H1 (cell line): ENCODE results near the gene CELSR1. TPM values are rescaled to one million over a fixed set of nuclear protein-coding genes. Genes with fewer than 3 reads are reported as not detected.

Experiments used
- CTCF ChIA-PET: fragments of 300-600 bp; sonication (Branson Sonifier 250); formaldehyde crosslinking; loops from one replicate; lab custom pipeline; 2021; ENCODE audit not compliant: partially characterized antibody; lab: Charles Lee
- POLR2A ChIA-PET: fragments of 300-600 bp; sonication (Branson Sonifier 250); formaldehyde crosslinking; loops from one replicate; lab custom pipeline; 2021; ENCODE audit warnings: inconsistent platforms; ENCODE audit not compliant: partially characterized antibody; lab: Charles Lee
- DNase-seq, 2 experiments: peaks; one replicate each; pipeline versions ENCODE4 v3.0.0 to v3.0.0-alpha.2; 2010 to 2022; ENCODE audit warnings: low spot score in 2 of 2, low read depth in 1 of 2, mixed read lengths in 1 of 2
- FAIRE-seq: peaks from 2 replicates; lab custom pipeline; 2011; peaks lifted over from hg19 to GRCh38; lab: Jason Lieb, UNC
- H2AFZ ChIP-seq: 2 replicates; pipeline ENCODE4 v1.8.1; 2012; ENCODE audit warnings: low read length, inconsistent platforms
- H2AK5ac ChIP-seq: 2 replicates; pipeline ENCODE4 v1.6.1; 2013; ENCODE audit warnings: low read depth, low read length
- H2BK120ac ChIP-seq: replicated peaks from 2 replicates; pipeline ENCODE3; 2013; ENCODE audit warnings: low read depth, low read length, inconsistent platforms
- H2BK12ac ChIP-seq: 2 replicates; pipeline ENCODE4 v1.6.1; 2013; ENCODE audit warnings: low read depth, low read length
- H2BK15ac ChIP-seq: 2 replicates; pipeline ENCODE4 v1.6.1; 2013; ENCODE audit warnings: low read length
- H2BK20ac ChIP-seq: 2 replicates; pipeline ENCODE4 v1.6.1; 2013; ENCODE audit warnings: low read length
- H2BK5ac ChIP-seq: 2 replicates; pipeline ENCODE4 v1.6.1; 2013; ENCODE audit warnings: low read depth, low read length
- H3K14ac ChIP-seq: 2 replicates; pipeline ENCODE4 v1.6.1; 2013; ENCODE audit warnings: inconsistent platforms; ENCODE audit not compliant: insufficient read length
- H3K18ac ChIP-seq: 2 replicates; pipeline ENCODE4 v1.6.1; 2013; ENCODE audit warnings: low read length; ENCODE audit errors: extremely low read depth
- H3K23ac ChIP-seq: 2 replicates; pipeline ENCODE4 v1.6.1; 2013; ENCODE audit warnings: inconsistent platforms; ENCODE audit not compliant: insufficient read length
- H3K23me2 ChIP-seq: 2 replicates; pipeline ENCODE4 v1.6.1; 2013; ENCODE audit warnings: low read depth, low read length
- H3K27ac ChIP-seq: 2 replicates; pipeline ENCODE4 v1.6.1; 2011; ENCODE audit warnings: low read depth, low read length, inconsistent platforms
- H3K27me3 ChIP-seq, 4 experiments: replicated peaks in 1 of 4; 1 replicate in 1 of 4; 2 replicates in 3 of 4; pipeline versions ENCODE4 v1.6.1 to v1.8.1; 2011 to 2013; ENCODE audit warnings: low read length in 3 of 4, mild to moderate bottlenecking in 3 of 4, inconsistent platforms in 2 of 4, mixed read lengths in 2 of 4, moderate library complexity in 1 of 4; ENCODE audit not compliant: control insufficient read depth in 3 of 4, insufficient read depth in 3 of 4; ENCODE audit errors: extremely low read depth in 1 of 4
- H3K36me3 ChIP-seq, 4 experiments: 2 replicates each; pipeline versions ENCODE4 v1.6.1 to v1.8.1; 2011 to 2013; ENCODE audit warnings: mild to moderate bottlenecking in 4 of 4, low read length in 3 of 4, moderate library complexity in 2 of 4, control low read depth in 1 of 4, inconsistent platforms in 1 of 4; ENCODE audit not compliant: insufficient read depth in 4 of 4, control insufficient read depth in 2 of 4
- H3K4ac ChIP-seq: replicated peaks from 2 replicates; pipeline ENCODE3; 2013; ENCODE audit warnings: low read length, low read depth, mixed read lengths, inconsistent platforms; ENCODE audit not compliant: insufficient read length
- H3K4me1 ChIP-seq, 4 experiments: replicated peaks in 1 of 4; 1 replicate in 1 of 4; 2 replicates in 3 of 4; pipeline versions ENCODE4 v1.6.1 to v1.8.1; 2011 to 2013; ENCODE audit warnings: low read length in 3 of 4, inconsistent platforms in 2 of 4, mixed read lengths in 1 of 4; ENCODE audit not compliant: insufficient read depth in 4 of 4, control insufficient read depth in 3 of 4
- H3K4me2 ChIP-seq, 2 experiments: 2 replicates each; pipeline versions ENCODE4 v1.6.1 to v1.8.1; 2011 to 2013; ENCODE audit warnings: low read depth in 2 of 2, low read length in 2 of 2, control low read depth in 1 of 2, inconsistent platforms in 1 of 2, mild to moderate bottlenecking in 1 of 2; ENCODE audit not compliant: insufficient read depth in 1 of 2
- H3K4me3 ChIP-seq, 4 experiments: fragments of 200-600, 300-600 bp in 1 of 4; sonication (generic), shearing (Covaris generic), sonication (Bioruptor Twin) in 1 of 4; 2 replicates each; pipeline versions ENCODE4 v1.5.1 to v1.8.1; 2011 to 2016; ENCODE audit warnings: low read length in 4 of 4, low read depth in 3 of 4, control low read depth in 2 of 4, inconsistent platforms in 2 of 4, mild to moderate bottlenecking in 2 of 4, mixed read lengths in 1 of 4, moderate library complexity in 1 of 4; ENCODE audit not compliant: insufficient read depth in 2 of 4; ENCODE audit errors: extremely low read depth in 1 of 4
- H3K56ac ChIP-seq: replicated peaks from 2 replicates; pipeline ENCODE3; 2013; ENCODE audit warnings: low read depth, mild to moderate bottlenecking, mixed read lengths, low read length, inconsistent platforms; ENCODE audit not compliant: insufficient read length
- H3K79me1 ChIP-seq: 2 replicates; pipeline ENCODE4 v1.6.1; 2013; ENCODE audit warnings: low read depth, low read length, control low read depth
- H3K79me2 ChIP-seq, 2 experiments: 2 replicates each; pipeline versions ENCODE4 v1.6.1 to v1.8.1; 2012 to 2013; ENCODE audit warnings: low read length in 2 of 2, mild to moderate bottlenecking in 2 of 2, inconsistent platforms in 1 of 2; ENCODE audit not compliant: insufficient read depth in 2 of 2, control insufficient read depth in 1 of 2
- H3K9ac ChIP-seq, 4 experiments: replicated peaks in 1 of 4; 1 replicate in 1 of 4; 2 replicates in 3 of 4; pipeline versions ENCODE4 v1.6.1 to v1.8.1; 2011 to 2013; ENCODE audit warnings: low read depth in 3 of 4, low read length in 3 of 4, control low read depth in 2 of 4, mild to moderate bottlenecking in 2 of 4, moderate library complexity in 2 of 4, inconsistent platforms in 1 of 4; ENCODE audit errors: extremely low read depth in 1 of 4
- H3K9me3 ChIP-seq, 2 experiments: 2 replicates each; pipeline versions ENCODE4 v1.6.1 to v1.8.1; 2012 to 2013; ENCODE audit warnings: mild to moderate bottlenecking in 2 of 2, moderate library complexity in 2 of 2, control low read depth in 1 of 2, inconsistent platforms in 1 of 2, low read depth in 1 of 2, low read length in 1 of 2, mixed read lengths in 1 of 2; ENCODE audit not compliant: insufficient read depth in 2 of 2
- H4K20me1 ChIP-seq, 2 experiments: replicated peaks in 1 of 2; 2 replicates each; pipeline versions ENCODE3 to v1.8.1; 2011 to 2013; ENCODE audit warnings: inconsistent platforms in 2 of 2, low read length in 2 of 2, mild to moderate bottlenecking in 1 of 2; ENCODE audit not compliant: insufficient read depth in 2 of 2, control insufficient read depth in 1 of 2
- H4K5ac ChIP-seq: 2 replicates; pipeline ENCODE4 v1.6.1; 2013; ENCODE audit warnings: low read length, low read depth, mixed read lengths, inconsistent platforms; ENCODE audit not compliant: insufficient read length
- H4K8ac ChIP-seq: 2 replicates; pipeline ENCODE4 v1.8.0; 2013; ENCODE audit warnings: mild to moderate bottlenecking, moderate library complexity, low read length, inconsistent platforms; ENCODE audit not compliant: insufficient read depth; ENCODE audit errors: extremely low read depth
- H4K91ac ChIP-seq: replicated peaks from 2 replicates; pipeline ENCODE3; 2013; ENCODE audit warnings: low read length, mixed read lengths, inconsistent platforms; ENCODE audit not compliant: insufficient read length
- EGR1 ChIP-seq: IDR thresholded peaks from 2 replicates; pipeline ENCODE4 v1.6.1; 2011; ENCODE audit warnings: low read depth, low read length, borderline replicate concordance
- KDM4A ChIP-seq: IDR thresholded peaks from one replicate; pipeline ENCODE4 v1.7.1; 2012; ENCODE audit warnings: low read depth, mild to moderate bottlenecking, moderate library complexity, low read length, inconsistent platforms; ENCODE audit not compliant: severe bottlenecking
- SIN3A ChIP-seq, 2 experiments: IDR thresholded peaks in 1 of 2; conservative IDR thresholded peaks in 1 of 2; 2 replicates each; pipeline ENCODE4 v1.6.1; 2011 to 2012; ENCODE audit warnings: low read length in 2 of 2, improper control_type of control experiment in 1 of 2, low read depth in 1 of 2, mild to moderate bottlenecking in 1 of 2
- WGBS, 2 experiments: shearing (Covaris generic) in 1 of 2; methylation state at CpG; one replicate each; pipeline versions ENCODE4 v1.1.6 to v1.1.7; 2013 to 2015; ENCODE audit warnings: low lambda C conversion rate in 2 of 2, mixed read lengths in 2 of 2, inconsistent platforms in 1 of 2, low coverage in 1 of 2, missing lambda C conversion rate in 1 of 2; ENCODE audit not compliant: insufficient replicate concordance in 2 of 2, insufficient coverage in 1 of 2, insufficient read length in 1 of 2; ENCODE audit errors: extremely low coverage in 1 of 2, missing lambda C conversion rate in 1 of 2; 5-methylcytosine and 5-hydroxymethylcytosine counted together
- polyA plus RNA-seq, 7 experiments: library from polyadenylated mRNA; depleted of rRNA in 3 of 7; stranded (reverse) in 5 of 7; unstranded in 2 of 7; fragments of >200 nt in 5 of 7; fragments of 200-250 nt in 2 of 7; gene quantifications; 1 replicate in 5 of 7; 2 replicates in 1 of 7; 4 replicates in 1 of 7; pipeline versions ENCODE4 v1.2.1 to v1.2.3, GENCODE V29; 2011 to 2013; ENCODE audit warnings: missing spikeins in 2 of 7, mixed read lengths in 2 of 7
- total RNA-seq: library from RNA; stranded (reverse); fragmentation: NEBNext Ultra II Directional; extraction: Animal tissue kit (Norgen Biotek cat#: 25700); gene quantifications from 2 replicates; pipeline ENCODE4 v1.2.1, GENCODE V29; 2021

CELSR1 gene
- total and polyA plus RNA-seq, 2 of the 8 experiments (the other 6 are each of a cell fraction or from before 2014, with no cell fraction given), result 9.0 to 12.4 TPM

GRCh38 chr22:46557736-46558480, 20.5 kb upstream of the CELSR1 start:
- Histone ChIP-seq H3K79me1 (no peaks in the 10 kb centered on the region), H3K23me2 (no peaks in the 10 kb centered on the region), H4K5ac (no peak overlapping the region), H3K27me3 (no peaks in the 10 kb centered on the region; a peak in 2 of 7 replicates), H2BK120ac (no peak overlapping the region), H3K4ac (no peak overlapping the region), H3K36me3 (no peaks in the 10 kb centered on the region), H4K91ac (no peak overlapping the region), H3K56ac (no peak overlapping the region), H2AFZ (no peak overlapping the region), H3K4me1 (no peaks in the 10 kb centered on the region; a peak in 1 of 7 replicates), H3K27ac (no peak overlapping the region), H3K23ac (no peak overlapping the region), H3K18ac (no peak overlapping the region), H3K4me3 (no peak overlapping the region), H2AK5ac (no peak overlapping the region), H3K14ac (no peak overlapping the region), H3K9ac (no peak overlapping the region), H2BK12ac (no peak overlapping the region), H2BK20ac (no peak overlapping the region), H4K20me1 (no peaks in the 10 kb centered on the region), H3K4me2 (no peak overlapping the region), H3K9me3 (peaks cover 3 to 9% of the 10 kb centered on the region in 2 experiments; a peak in 2 of 4 replicates), H2BK5ac (no peak overlapping the region), H3K79me2 (no peaks in the 10 kb centered on the region), H4K8ac (no peak overlapping the region), H2BK15ac (no peak overlapping the region)
- ChIA-PET CTCF (interaction anchor here (0.5 to 3.7 kb wide), 3 partner anchors 15 to 441 kb away, joined by 3 to 12 read pairs (median 3); no protein-coding TSS in a partner anchor), POLR2A (interaction anchor here (0.6 kb wide), 1 partner anchor 165 kb away, joined by 3 read pairs; no protein-coding TSS in a partner anchor)
- DNase-seq (no peak), FAIRE-seq (no peak)
- WGBS, 2 experiments, result 76% methylated on average over 8 of the region's 8 CpGs; no CpG with 5 or more reads in 1 of the 2 experiments
- TF ChIP-seq KDM4A (no peak), EGR1 (no peak), SIN3A (conservative IDR thresholded peaks at IDR 0.05 in 1 of 2, IDR thresholded peaks at IDR 0.05 in 1 of 2; ENCODE audit: low read depth in 1 of 2, low read length in 2 of 2) (no peak)
